Lung (tissue), 12 donors: ENCODE data around the gene ADAP1. TPM values are rescaled to one million over a fixed set of nuclear protein-coding genes. Genes with fewer than 3 reads are reported as not detected.

Experiments used
- ATAC-seq: fragments of 200-7000 bp; cut with Tn5 transposase; one replicate; pipeline ENCODE4 v1.9.1; 2020; ENCODE audit warnings: moderate number of reproducible peaks; ENCODE audit not compliant: insufficient read depth, low FRiP score
- DNase-seq, 3 donors: peaks; one replicate each; pipeline ENCODE4 v3.0.0-alpha.2; 2013 to 2017
- H3K27ac ChIP-seq, 2 donors: one replicate each; pipeline ENCODE4 v1.5.1; 2013; ENCODE audit warnings: mild to moderate bottlenecking in 2 of 2, moderate library complexity in 2 of 2, control low read depth in 1 of 2, inconsistent platforms in 1 of 2, low read depth in 1 of 2, low read length in 1 of 2
- H3K27me3 ChIP-seq, 3 donors: one replicate each; pipeline ENCODE4 v1.5.1; 2013; ENCODE audit warnings: low read length in 2 of 3; ENCODE audit not compliant: control insufficient read depth in 3 of 3, insufficient read depth in 3 of 3
- H3K36me3 ChIP-seq, 4 donors: one replicate each; pipeline ENCODE4 v1.5.1; 2013; ENCODE audit warnings: low read length in 4 of 4, mild to moderate bottlenecking in 1 of 4, moderate library complexity in 1 of 4; ENCODE audit not compliant: control insufficient read depth in 4 of 4, insufficient read depth in 4 of 4
- H3K4me1 ChIP-seq, 5 donors: one replicate each; pipeline ENCODE4 v1.5.1; 2013; ENCODE audit warnings: low read length in 5 of 5, mild to moderate bottlenecking in 2 of 5, moderate library complexity in 1 of 5; ENCODE audit not compliant: control insufficient read depth in 5 of 5, insufficient read depth in 5 of 5
- H3K4me3 ChIP-seq: one replicate; pipeline ENCODE4 v1.5.1; 2013; ENCODE audit warnings: mild to moderate bottlenecking, control low read depth, moderate library complexity
- H3K9ac ChIP-seq, 2 donors: one replicate each; pipeline ENCODE4 v1.5.1; 2013; ENCODE audit warnings: low read length in 2 of 2, control low read depth in 1 of 2; ENCODE audit not compliant: insufficient read depth in 1 of 2
- H3K9me3 ChIP-seq, 4 donors: one replicate each; pipeline ENCODE4 v1.5.1; 2013; ENCODE audit warnings: low read length in 3 of 4, mild to moderate bottlenecking in 1 of 4, moderate library complexity in 1 of 4; ENCODE audit not compliant: control insufficient read depth in 4 of 4, insufficient read depth in 3 of 4
- WGBS, 2 donors: extraction: QIAGEN DNeasy Blood & Tissue Kit; methylation state at CpG; one replicate each; pipeline ENCODE4 v1.1.7; 2013; 5-methylcytosine and 5-hydroxymethylcytosine counted together
- polyA plus RNA-seq, 2 donors: library from polyadenylated mRNA; stranded (reverse); fragments of 200-250 nt; gene quantifications; one replicate each; pipeline ENCODE4 v1.2.1, GENCODE V29; 2013
- total RNA-seq, 2 donors: library from RNA; depleted of rRNA in 1 of 2; stranded (reverse); fragments of >200 nt in 1 of 2; gene quantifications; one replicate each; pipeline ENCODE4 v1.2.1, GENCODE V29; 2014 to 2021
- TF ChIP-seq, protein P1 (sequence below): IDR thresholded peaks from 2 replicates; pipeline ENCODE4 v1.5.1; 2012; ENCODE audit warnings: mild to moderate bottlenecking; ENCODE audit errors: control extremely low read depth, extremely low read depth
- donor health status: control.
- donor health status: control.
- donor health status: Bipolar disorder and iron deficiency.
- donor health status: healthy.
- donor health status: DM: yes; HTN: yes; CAD: no.

The ADAP1 gene
- total and polyA plus RNA-seq, 4 donors = 11.5 to 39.0 (median 32.6) TPM

GRCh38 chr7:904847-905246 is 49.6 kb downstream of the ADAP1 start:
- no peak overlapping the region for H3K9ac ChIP-seq
- H3K27ac ChIP-seq = no peak overlapping the region
- H3K36me3 ChIP-seq = peaks cover 0 to 1% (median 0%) of the 10 kb centered on the region in 4 donors
- H3K27me3 ChIP-seq = peaks cover 0 to 14% (median 0%) of the 10 kb centered on the region in 3 donors
- TF ChIP-seq, protein P1, sequence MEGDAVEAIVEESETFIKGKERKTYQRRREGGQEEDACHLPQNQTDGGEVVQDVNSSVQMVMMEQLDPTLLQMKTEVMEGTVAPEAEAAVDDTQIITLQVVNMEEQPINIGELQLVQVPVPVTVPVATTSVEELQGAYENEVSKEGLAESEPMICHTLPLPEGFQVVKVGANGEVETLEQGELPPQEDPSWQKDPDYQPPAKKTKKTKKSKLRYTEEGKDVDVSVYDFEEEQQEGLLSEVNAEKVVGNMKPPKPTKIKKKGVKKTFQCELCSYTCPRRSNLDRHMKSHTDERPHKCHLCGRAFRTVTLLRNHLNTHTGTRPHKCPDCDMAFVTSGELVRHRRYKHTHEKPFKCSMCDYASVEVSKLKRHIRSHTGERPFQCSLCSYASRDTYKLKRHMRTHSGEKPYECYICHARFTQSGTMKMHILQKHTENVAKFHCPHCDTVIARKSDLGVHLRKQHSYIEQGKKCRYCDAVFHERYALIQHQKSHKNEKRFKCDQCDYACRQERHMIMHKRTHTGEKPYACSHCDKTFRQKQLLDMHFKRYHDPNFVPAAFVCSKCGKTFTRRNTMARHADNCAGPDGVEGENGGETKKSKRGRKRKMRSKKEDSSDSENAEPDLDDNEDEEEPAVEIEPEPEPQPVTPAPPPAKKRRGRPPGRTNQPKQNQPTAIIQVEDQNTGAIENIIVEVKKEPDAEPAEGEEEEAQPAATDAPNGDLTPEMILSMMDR = no peak
- DNase-seq = no peak
- no peak overlapping the region for H3K4me3 ChIP-seq
- 60 to 76% methylated on average over 20 of the region's 20 CpGs for WGBS, 2 donors
- ATAC-seq = no peak
- peaks cover 0 to 6% (median 5%) of the 10 kb centered on the region in 5 donors for H3K4me1 ChIP-seq
- no peaks in the 10 kb centered on the region for H3K9me3 ChIP-seq

DNA sequence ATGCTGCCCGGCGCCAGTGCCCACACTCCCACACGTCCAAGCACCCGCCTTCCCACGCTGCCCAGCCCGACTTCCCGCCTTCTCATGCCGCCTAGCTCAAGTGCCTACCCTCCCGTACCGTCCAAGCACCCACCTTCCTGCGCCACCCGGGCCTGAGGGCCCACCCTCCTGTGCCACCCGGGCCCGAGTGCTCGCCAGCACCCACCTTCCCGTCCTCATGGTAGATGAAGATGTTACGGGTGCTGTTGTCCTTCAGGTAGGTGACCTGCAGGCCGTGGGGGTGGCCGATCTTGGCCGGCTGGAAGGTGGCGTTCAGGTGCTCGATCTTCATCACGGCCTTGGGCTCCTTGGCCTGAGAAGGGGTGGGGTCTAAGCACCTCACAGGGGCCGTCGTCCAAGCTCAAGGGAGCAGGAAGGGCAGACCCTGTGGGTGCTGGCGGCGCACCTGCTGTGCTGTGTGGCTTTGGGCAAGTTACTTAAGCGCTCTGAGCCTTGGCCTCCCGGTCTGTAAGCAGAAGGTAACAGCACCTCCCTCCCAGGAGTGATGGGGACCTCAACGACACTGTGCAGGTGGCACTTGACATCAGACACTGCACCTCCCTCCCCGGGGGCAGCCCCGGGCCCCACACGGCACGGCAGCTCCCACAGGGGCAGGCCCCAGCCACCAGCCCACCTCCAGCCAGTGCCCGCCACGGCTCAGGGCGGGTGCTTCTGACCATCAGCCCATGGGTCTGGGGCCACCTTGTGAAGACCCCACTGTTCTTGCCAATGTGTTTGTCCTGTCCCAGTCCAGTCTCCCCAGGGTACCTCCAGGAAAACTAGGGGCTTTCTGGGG is 50.3 kb downstream of the ADAP1 start:
- Histone ChIP-seq H3K36me3 (peaks cover 0 to 3% (median 0%) of the 10 kb centered on the region in 4 donors), H3K9ac (no peak overlapping the region), H3K27me3 (peaks cover 0 to 9% (median 0%) of the 10 kb centered on the region in 3 donors), H3K4me1 (peaks cover 0 to 6% (median 4%) of the 10 kb centered on the region in 5 donors), H3K9me3 (no peaks in the 10 kb centered on the region), H3K27ac (no peak overlapping the region), H3K4me3 (no peak overlapping the region)
- WGBS, 2 donors = 89% methylated on average over 37 of the region's 37 CpGs
- DNase-seq (no peak), ATAC-seq (no peak)
- TF ChIP-seq, protein P1 = no peak

GRCh38 chr7:902996-903395 is 51.5 kb downstream of the ADAP1 start:
- Histone ChIP-seq H3K36me3 (peaks cover 0 to 11% (median 0%) of the 10 kb centered on the region in 4 donors), H3K4me1 (peaks cover 0 to 12% (median 5%) of the 10 kb centered on the region in 5 donors), H3K9me3 (no peaks in the 10 kb centered on the region), H3K27me3 (peaks cover 0 to 9% (median 0%) of the 10 kb centered on the region in 3 donors), H3K27ac (no peak overlapping the region), H3K4me3 (no peak overlapping the region), H3K9ac (no peak overlapping the region)
- 89 to 95% methylated on average over 22 of the region's 22 CpGs for whole genome bisulfite sequencing, 2 donors
- TF ChIP-seq, protein P1 = no peak
- DNase-seq (no peak), ATAC-seq (no peak)
